Heart left ventricle (tissue), 16 donors: Measurements from ENCODE around the gene GALNT18. TPM values are rescaled to one million over a fixed set of nuclear protein-coding genes. Genes with fewer than 3 reads are reported as not detected.

ENCODE experiments used
- ATAC-seq, 4 donors: fragments of 200-7000 bp; cut with Tn5 transposase; one replicate each; pipeline ENCODE4 v1.9.1; 2020 to 2022; ENCODE audit warnings: moderate library complexity in 4 of 4, mild to moderate bottlenecking in 3 of 4, moderate number of reproducible peaks in 1 of 4
- DNase-seq, 5 donors: peaks; one replicate each; pipeline ENCODE4 v3.0.0-alpha.2; 2020
- H3K27ac ChIP-seq, 12 donors: fragments of 200-600 bp; sonication (generic) in 4 of 12; one replicate each; pipeline versions ENCODE4 v1.5.0 to v1.8.0; 2016 to 2022; ENCODE audit warnings: mild to moderate bottlenecking in 2 of 12
- H3K27me3 ChIP-seq, 9 donors: fragments of 200-600 bp; sonication (generic) in 2 of 9; one replicate each; pipeline versions ENCODE4 v1.5.1 to v1.8.0; 2016 to 2022; ENCODE audit warnings: mild to moderate bottlenecking in 3 of 9
- H3K36me3 ChIP-seq, 9 donors: fragments of 200-600 bp; sonication (generic) in 2 of 9; one replicate each; pipeline versions ENCODE4 v1.5.0 to v1.8.0; 2018 to 2022; ENCODE audit warnings: mild to moderate bottlenecking in 2 of 9
- H3K4me1 ChIP-seq, 12 donors: fragments of 200-600 bp; sonication (generic) in 4 of 12; one replicate each; pipeline versions ENCODE4 v1.5.0 to v1.8.0; 2016 to 2022; ENCODE audit warnings: mild to moderate bottlenecking in 3 of 12
- H3K4me3 ChIP-seq, 12 donors: fragments of 200-600 bp; sonication (generic) in 4 of 12; one replicate each; pipeline versions ENCODE4 v1.5.0 to v1.8.0; 2017 to 2022; ENCODE audit warnings: mild to moderate bottlenecking in 9 of 12, moderate library complexity in 4 of 12
- H3K9me3 ChIP-seq, 12 donors: fragments of 200-600 bp; sonication (generic) in 4 of 12; one replicate each; pipeline versions ENCODE4 v1.5.0 to v1.8.0; 2016 to 2022; ENCODE audit warnings: mild to moderate bottlenecking in 1 of 12
- CTCF ChIP-seq, 12 donors: fragments of 200-600 bp; sonication (generic) in 4 of 12; IDR thresholded peaks; one replicate each; pipeline versions ENCODE4 v1.5.0 to v1.8.0; 2018 to 2022; ENCODE audit warnings: antibody characterized with exemption in 12 of 12, mild to moderate bottlenecking in 5 of 12
- POLR2A ChIP-seq, 2 donors: fragments of 450-650 bp; IDR thresholded peaks; one replicate each; pipeline ENCODE4 v1.6.1; 2017; ENCODE audit warnings: antibody characterized with exemption in 2 of 2, mild to moderate bottlenecking in 2 of 2, moderate library complexity in 2 of 2
- WGBS, 4 donors: extraction: QIAGEN DNeasy Blood & Tissue Kit in 2 of 4; methylation state at CpG; one replicate each; pipeline versions ENCODE4 v1.1.5 to v1.1.7; 2013 to 2018; 5-methylcytosine and 5-hydroxymethylcytosine counted together
- intact Hi-C, 10 donors: fragments of 100-400 bp; cut with DNase I; formaldehyde crosslinking; loops; one replicate each; pipeline versions ENCODE4 v1.11.1 to v1.14.2; 2022
- polyA plus RNA-seq, 2 donors: library from polyadenylated mRNA; stranded (reverse); fragments of 200-250 nt; gene quantifications; one replicate each; pipeline ENCODE4 v1.2.3, GENCODE V29; 2013
- total RNA-seq, 9 donors: library from RNA; depleted of rRNA in 2 of 9; stranded (reverse); fragments of >200 nt in 2 of 9; fragmentation: NEBNext Ultra II Directional in 3 of 9; extraction: Animal tissue kit (Norgen Biotek cat#: 25700) in 3 of 9; gene quantifications; one replicate each; pipeline versions ENCODE4 v1.1.0 to v1.2.4, GENCODE V29; 2016 to 2023
- donor health status: ischemic (EF 13 %, LVEDD 7.1; RV severe dilation, severe dysfunction).
- donor health status: healthy with polysubstance abuse.
- donor health status: DM: no; HTN: yes; CAD: no.
- donor health status: DM: no; HTN: no; CAD: no.
- donor health status: ischemic (EF 25% LVEDD 6.9; RV normal size, moderate dysfunction).
- donor health status: ischemic (EF 25% LVEDD 5.7; RV mildly dilated, moderate dysfunction).
- donor health status: healthy.
- donor health status: DM: yes; HTN: yes; CAD: no.
- donor health status: ischemic (EF 35%, LVEDD 5.7; RV mildly dilated, moderate dysfunction).
- donor health status: nonischemic (EF 11% LVEDD 7.7; RV severe dilation, severe dysfunction).
- donor health status: DM: yes; HTN: yes; CAD: no.
- donor health status: PGD.
- donor health status: ischemic (EF 29% LVEDD 5.4; RV normal size, mild dysfunction).
- donor health status: nonischemic (EF 23%, LVEDD 6.1; RV moderate dilation, normal function).

Gene GALNT18
- total and polyA plus RNA-seq, 11 donors: 9.0 to 31.8 (median 17.3) TPM

- 71 to 86% (median 75%) methylated on average over 9 of the region's 9 CpGs for WGBS, 4 donors
- intact Hi-C loops: no loop called here
- no peak overlapping the region for H3K4me3 ChIP-seq
- H3K27me3 ChIP-seq: no peaks in the 10 kb centered on the region
- TF ChIP-seq POLR2A (IDR thresholded peaks at IDR 0.05): no peak
- TF ChIP-seq CTCF (IDR thresholded peaks at IDR 0.05): no peak
- H3K9me3 ChIP-seq: no peaks in the 10 kb centered on the region
- H3K4me1 ChIP-seq: peaks cover 0 to 55% (median 20%) of the 10 kb centered on the region in 12 donors
- ATAC-seq: peak; percentile 17 to 54 (median 42)
- peak overlapping the region in 9 of 12 donors; percentile 3 to 54 (median 28) for H3K27ac ChIP-seq
- no peak for DNase-seq
- no peaks in the 10 kb centered on the region for H3K36me3 ChIP-seq
These were observed 120.1 kb downstream of the GALNT18 start for GRCh38 chr11:11501546-11502262.

- Histone ChIP-seq H3K27me3 (no peaks in the 10 kb centered on the region), H3K4me1 (peaks cover 0 to 55% (median 20%) of the 10 kb centered on the region in 12 donors), H3K9me3 (no peaks in the 10 kb centered on the region), H3K36me3 (no peaks in the 10 kb centered on the region), H3K4me3 (no peak overlapping the region), H3K27ac (peak overlapping the region in 1 of 12 donors; percentile 37)
- no peak for DNase-seq
- 91 to 93% (median 92%) methylated on average over 9 of the region's 9 CpGs for WGBS, 4 donors
- ATAC-seq: no peak
- TF ChIP-seq CTCF (IDR thresholded peaks at IDR 0.05) (no peak), POLR2A (IDR thresholded peaks at IDR 0.05) (no peak)
- intact Hi-C loops: no loop called here
These were observed 120.9 kb downstream of the GALNT18 start for GRCh38 chr11:11500744-11501487.

GRCh38 chr11:11499300-11499699, 122.5 kb downstream of the GALNT18 start:
- intact Hi-C loops: no loop called here
- DNase-seq (no peak), ATAC-seq (no peak)
- Histone ChIP-seq H3K27ac (no peak overlapping the region), H3K4me3 (no peak overlapping the region), H3K4me1 (peaks cover 0 to 55% (median 20%) of the 10 kb centered on the region in 12 donors), H3K9me3 (no peaks in the 10 kb centered on the region), H3K27me3 (no peaks in the 10 kb centered on the region), H3K36me3 (no peaks in the 10 kb centered on the region)
- TF ChIP-seq POLR2A (IDR thresholded peaks at IDR 0.05): no peak
- TF ChIP-seq CTCF (IDR thresholded peaks at IDR 0.05): no peak
- WGBS, 4 donors: 86 to 98% (median 91%) methylated on average over 2 of the region's 2 CpGs

- TF ChIP-seq POLR2A (IDR thresholded peaks at IDR 0.05) (no peak), CTCF (IDR thresholded peaks at IDR 0.05) (no peak)
- no peak for ATAC-seq
These were observed 123.6 kb downstream of the GALNT18 start for GRCh38 chr11:11498195-11498594.

More at GRCh38 chr11:11498195-11498594, 123.6 kb downstream of the GALNT18 start:
- H3K36me3 ChIP-seq: no peaks in the 10 kb centered on the region
- no peaks in the 10 kb centered on the region for H3K27me3 ChIP-seq
- no peaks in the 10 kb centered on the region for H3K9me3 ChIP-seq
- DNase-seq: no peak
- 69 to 87% (median 77%) methylated on average over 3 of the region's 3 CpGs for WGBS, 4 donors
- no peak overlapping the region for H3K27ac ChIP-seq
- no peak overlapping the region for H3K4me3 ChIP-seq
- intact Hi-C loops: no loop called here
- peaks cover 0 to 51% (median 20%) of the 10 kb centered on the region in 12 donors for H3K4me1 ChIP-seq
